ENCODE data around the gene BIRC2.
"Not testable (repeated sequence)": the region's sequence is repeated elsewhere in the genome, so short reads cannot be mapped to it uniquely, and the experiment has no call there.

The BIRC2 gene

GRCh38 chr11:102323542-102324251, 23.3 kb upstream of the BIRC2 start:
- no peak overlapping the region for H3K4me3 ChIP-seq (ENCODE audit: low read depth, low read length)
- no peak overlapping the region for H3K9ac ChIP-seq (ENCODE audit: low read depth, low read length)
- no peaks in the 10 kb centered on the region for H3K27me3 ChIP-seq (ENCODE audit: control insufficient read depth, insufficient read depth, low read length)
- no peaks in the 10 kb centered on the region for H3K36me3 ChIP-seq (ENCODE audit: control insufficient read depth, insufficient read depth, low read length)
- H3K4me1 ChIP-seq (ENCODE audit: control insufficient read depth, insufficient read depth, low read length), result no peaks in the 10 kb centered on the region
- no peak overlapping the region for H3K27ac ChIP-seq (ENCODE audit: low read depth, low read length)
- no peaks in the 10 kb centered on the region for H3K9me3 ChIP-seq (ENCODE audit: control insufficient read depth, insufficient read depth, low read length)

GRCh38 chr11:102325088-102325487, 21.9 kb upstream of the BIRC2 start:
- Histone ChIP-seq H3K36me3 (ENCODE audit: control insufficient read depth, insufficient read depth, low read length) (no peaks in the 10 kb centered on the region), H3K4me3 (ENCODE audit: low read depth, low read length) (no peak overlapping the region), H3K9me3 (ENCODE audit: control insufficient read depth, insufficient read depth, low read length) (no peaks in the 10 kb centered on the region), H3K9ac (ENCODE audit: low read depth, low read length) (no peak overlapping the region), H3K27me3 (ENCODE audit: control insufficient read depth, insufficient read depth, low read length) (no peaks in the 10 kb centered on the region), H3K4me1 (ENCODE audit: control insufficient read depth, insufficient read depth, low read length) (no peaks in the 10 kb centered on the region), H3K27ac (ENCODE audit: low read depth, low read length) (no peak overlapping the region)

GRCh38 chr11:102328748-102329147, 18.3 kb upstream of the BIRC2 start:
- no peaks in the 10 kb centered on the region for H3K4me1 ChIP-seq (ENCODE audit: control insufficient read depth, insufficient read depth, low read length)
- no peak overlapping the region for H3K4me3 ChIP-seq (ENCODE audit: low read depth, low read length)
- H3K36me3 ChIP-seq (ENCODE audit: control insufficient read depth, insufficient read depth, low read length), result no peaks in the 10 kb centered on the region
- no peaks in the 10 kb centered on the region for H3K9me3 ChIP-seq (ENCODE audit: control insufficient read depth, insufficient read depth, low read length)
- H3K9ac ChIP-seq (ENCODE audit: low read depth, low read length), result no peak overlapping the region
- no peak overlapping the region for H3K27ac ChIP-seq (ENCODE audit: low read depth, low read length)
- H3K27me3 ChIP-seq (ENCODE audit: control insufficient read depth, insufficient read depth, low read length), result no peaks in the 10 kb centered on the region

- Histone ChIP-seq H3K9ac (ENCODE audit: low read depth, low read length) (no peak overlapping the region), H3K36me3 (ENCODE audit: control insufficient read depth, insufficient read depth, low read length) (no peaks in the 10 kb centered on the region), H3K9me3 (ENCODE audit: control insufficient read depth, insufficient read depth, low read length) (no peaks in the 10 kb centered on the region), H3K27me3 (ENCODE audit: control insufficient read depth, insufficient read depth, low read length) (no peaks in the 10 kb centered on the region), H3K27ac (ENCODE audit: low read depth, low read length) (no peak overlapping the region), H3K4me3 (ENCODE audit: low read depth, low read length) (no peak overlapping the region), H3K4me1 (ENCODE audit: control insufficient read depth, insufficient read depth, low read length) (no peaks in the 10 kb centered on the region)
These were observed 16.8 kb upstream of the BIRC2 start for GRCh38 chr11:102330231-102330630.

GRCh38 chr11:102331341-102331740, 15.7 kb upstream of the BIRC2 start:
- Histone ChIP-seq H3K9ac (ENCODE audit: low read depth, low read length) (no peak overlapping the region), H3K27me3 (ENCODE audit: control insufficient read depth, insufficient read depth, low read length) (no peaks in the 10 kb centered on the region), H3K4me1 (ENCODE audit: control insufficient read depth, insufficient read depth, low read length) (no peaks in the 10 kb centered on the region), H3K27ac (ENCODE audit: low read depth, low read length) (no peak overlapping the region), H3K36me3 (ENCODE audit: control insufficient read depth, insufficient read depth, low read length) (no peaks in the 10 kb centered on the region), H3K4me3 (ENCODE audit: low read depth, low read length) (no peak overlapping the region), H3K9me3 (ENCODE audit: control insufficient read depth, insufficient read depth, low read length) (no peaks in the 10 kb centered on the region)

- Histone ChIP-seq H3K9ac (ENCODE audit: low read depth, low read length) (no peak overlapping the region), H3K4me1 (ENCODE audit: control insufficient read depth, insufficient read depth, low read length) (no peaks in the 10 kb centered on the region), H3K9me3 (ENCODE audit: control insufficient read depth, insufficient read depth, low read length) (no peaks in the 10 kb centered on the region), H3K27ac (ENCODE audit: low read depth, low read length) (no peak overlapping the region), H3K36me3 (ENCODE audit: control insufficient read depth, insufficient read depth, low read length) (no peaks in the 10 kb centered on the region), H3K27me3 (ENCODE audit: control insufficient read depth, insufficient read depth, low read length) (no peaks in the 10 kb centered on the region), H3K4me3 (ENCODE audit: low read depth, low read length) (no peak overlapping the region)
These were observed 14.4 kb upstream of the BIRC2 start for GRCh38 chr11:102332611-102332994.

- no peak overlapping the region for H3K4me3 ChIP-seq (ENCODE audit: low read depth, low read length)
- 0 out of 2 replicates have a peak, but pooled peaks cover 2% of the 10 kb centered on the region for H3K4me1 ChIP-seq (ENCODE audit: control insufficient read depth, insufficient read depth, low read length)
- H3K9ac ChIP-seq (ENCODE audit: low read depth, low read length), result no peak overlapping the region
- H3K9me3 ChIP-seq (ENCODE audit: control insufficient read depth, insufficient read depth, low read length), result no peaks in the 10 kb centered on the region
- no peak overlapping the region for H3K27ac ChIP-seq (ENCODE audit: low read depth, low read length)
- H3K36me3 ChIP-seq (ENCODE audit: control insufficient read depth, insufficient read depth, low read length), result no peaks in the 10 kb centered on the region
- no peaks in the 10 kb centered on the region for H3K27me3 ChIP-seq (ENCODE audit: control insufficient read depth, insufficient read depth, low read length)
These were observed 8.5 kb upstream of the BIRC2 start for GRCh38 chr11:102338479-102339010.

GRCh38 chr11:102341311-102341710, 5.7 kb upstream of the BIRC2 start:
- H3K9ac ChIP-seq (ENCODE audit: low read depth, low read length); H3K36me3 ChIP-seq (ENCODE audit: control insufficient read depth, insufficient read depth, low read length); H3K4me3 ChIP-seq (ENCODE audit: low read depth, low read length); H3K9me3 ChIP-seq (ENCODE audit: control insufficient read depth, insufficient read depth, low read length); H3K27ac ChIP-seq (ENCODE audit: low read depth, low read length); H3K27me3 ChIP-seq (ENCODE audit: control insufficient read depth, insufficient read depth, low read length): not testable (repeated sequence)
- H3K4me1 ChIP-seq (ENCODE audit: control insufficient read depth, insufficient read depth, low read length), result peaks cover 10% of the 10 kb centered on the region; the same call in 1 of the 2 replicates

- Histone ChIP-seq H3K27me3 (ENCODE audit: control insufficient read depth, insufficient read depth, low read length) (no peaks in the 10 kb centered on the region), H3K9ac (ENCODE audit: low read depth, low read length) (no peak overlapping the region), H3K9me3 (ENCODE audit: control insufficient read depth, insufficient read depth, low read length) (no peaks in the 10 kb centered on the region), H3K36me3 (ENCODE audit: control insufficient read depth, insufficient read depth, low read length) (no peaks in the 10 kb centered on the region), H3K4me3 (ENCODE audit: low read depth, low read length) (no peak overlapping the region), H3K4me1 (ENCODE audit: control insufficient read depth, insufficient read depth, low read length) (peaks cover 11% of the 10 kb centered on the region; the same call in 1 of the 2 replicates), H3K27ac (ENCODE audit: low read depth, low read length) (no peak overlapping the region)
These were observed 5.1 kb upstream of the BIRC2 start for GRCh38 chr11:102341844-102342318.

- H3K4me3 ChIP-seq (ENCODE audit: low read depth, low read length), result no peak overlapping the region
- no peaks in the 10 kb centered on the region for H3K9me3 ChIP-seq (ENCODE audit: control insufficient read depth, insufficient read depth, low read length)
- no peaks in the 10 kb centered on the region for H3K36me3 ChIP-seq (ENCODE audit: control insufficient read depth, insufficient read depth, low read length)
- no peaks in the 10 kb centered on the region for H3K27me3 ChIP-seq (ENCODE audit: control insufficient read depth, insufficient read depth, low read length)
- H3K9ac ChIP-seq (ENCODE audit: low read depth, low read length), result no peak overlapping the region
- no peak overlapping the region for H3K27ac ChIP-seq (ENCODE audit: low read depth, low read length)
- H3K4me1 ChIP-seq (ENCODE audit: control insufficient read depth, insufficient read depth, low read length), result peaks cover 16% of the 10 kb centered on the region
These were observed 3.2 kb upstream of the BIRC2 start for GRCh38 chr11:102343809-102344208.

GRCh38 chr11:102345904-102346303, 1.1 kb upstream of the BIRC2 start:
- H3K4me3 ChIP-seq (ENCODE audit: low read depth, low read length), result peak overlapping the region; percentile 94
- H3K4me1 ChIP-seq (ENCODE audit: control insufficient read depth, insufficient read depth, low read length), result peaks cover 16% of the 10 kb centered on the region
- H3K27me3 ChIP-seq (ENCODE audit: control insufficient read depth, insufficient read depth, low read length), result no peaks in the 10 kb centered on the region
- H3K27ac ChIP-seq (ENCODE audit: low read depth, low read length), result peak overlapping the region; percentile 95
- H3K36me3 ChIP-seq (ENCODE audit: control insufficient read depth, insufficient read depth, low read length), result peaks cover 15% of the 10 kb centered on the region
- H3K9me3 ChIP-seq (ENCODE audit: control insufficient read depth, insufficient read depth, low read length), result no peaks in the 10 kb centered on the region
- no peak overlapping the region for H3K9ac ChIP-seq (ENCODE audit: low read depth, low read length)

All from HUES48 (cell line).